MM.1S (cell line): ENCODE results near the gene ATP6V1A.

Experiments used
- CTCF ChIP-seq: fragments of 300-600 bp; sonication (generic); IDR thresholded peaks from 2 replicates; pipeline ENCODE4 v1.5.1; 2016; ENCODE audit warnings: antibody characterized with exemption, low read length, mixed read lengths
- EZH2 ChIP-seq: fragments of 300-600 bp; sonication (generic); optimal IDR thresholded peaks from 2 replicates; pipeline ENCODE3; 2017; ENCODE audit warnings: low read depth, mild to moderate bottlenecking, antibody characterized with exemption, low read length, mixed read lengths
- EZH2phosphoT487 ChIP-seq: fragments of 300-600 bp; sonication (generic); IDR thresholded peaks from 2 replicates; pipeline ENCODE4 v1.6.1; 2018; ENCODE audit warnings: antibody characterized with exemption, low read length

GRCh38 chr3:113707835-113708234, 39.0 kb upstream of the ATP6V1A start:
- TF ChIP-seq CTCF = no peak
- no peak for TF ChIP-seq EZH2
- TF ChIP-seq EZH2phosphoT487 = no peak
